Smooth muscle cell (in vitro differentiated cells): ENCODE measurements around the gene PDCD10. TPM values are rescaled to one million over a fixed set of nuclear protein-coding genes. Genes with fewer than 3 reads are reported as not detected.

Experiments used
- DNase-seq: peaks from one replicate; lab custom pipeline; 2025; ENCODE audit not compliant: unreplicated experiment; lab: John Stamatoyannopoulos, UW
- H2AFZ ChIP-seq: fragments of 200-600 bp; sonication (generic); 2 replicates; pipeline ENCODE4 v1.6.0; 2016; ENCODE audit warnings: antibody characterized with exemption, low read depth, mild to moderate bottlenecking
- H3F3A ChIP-seq: fragments of 200-600 bp; sonication (generic); 2 replicates; pipeline ENCODE4 v1.6.0; 2017; ENCODE audit warnings: antibody characterized with exemption, low read depth
- H3K27ac ChIP-seq: fragments of 200-600 bp; sonication (generic); 2 replicates; pipeline ENCODE4 v1.5.1; 2016; ENCODE audit warnings: low read depth, mild to moderate bottlenecking
- H3K27me3 ChIP-seq: fragments of 200-600 bp; sonication (generic); 2 replicates; pipeline ENCODE4 v1.6.1; 2016; ENCODE audit warnings: low read depth, mild to moderate bottlenecking
- H3K36me3 ChIP-seq: fragments of 200-600 bp; sonication (generic); 2 replicates; pipeline ENCODE4 v1.5.1; 2016; ENCODE audit warnings: low read depth
- H3K4me1 ChIP-seq: fragments of 200-600 bp; sonication (generic); 2 replicates; pipeline ENCODE4 v1.5.1; 2016; ENCODE audit warnings: low read depth
- H3K4me2 ChIP-seq: fragments of 200-600 bp; sonication (generic); 2 replicates; pipeline ENCODE4 v1.6.0; 2016; ENCODE audit warnings: mild to moderate bottlenecking
- H3K4me3 ChIP-seq: fragments of 200-600 bp; sonication (generic); 2 replicates; pipeline ENCODE4 v1.5.1; 2016; ENCODE audit warnings: mild to moderate bottlenecking
- H3K79me2 ChIP-seq: fragments of 200-600 bp; sonication (generic); 2 replicates; pipeline ENCODE4 v1.6.0; 2016; ENCODE audit warnings: low read depth, mild to moderate bottlenecking
- H3K9ac ChIP-seq: fragments of 200-600 bp; sonication (generic); 2 replicates; pipeline ENCODE4 v1.6.0; 2016; ENCODE audit warnings: low read depth
- H3K9me3 ChIP-seq: fragments of 200-600 bp; sonication (generic); replicated peaks from 2 replicates; pipeline ENCODE4 v1.5.1; 2016; ENCODE audit warnings: low read depth
- H4K20me1 ChIP-seq: fragments of 200-600 bp; sonication (generic); 2 replicates; pipeline ENCODE4 v1.6.0; 2016; ENCODE audit warnings: low read depth
- WGBS: methylation state at CpG from one replicate; pipeline ENCODE4 v1.1.7; 2016; ENCODE audit warnings: low lambda C conversion rate; 5-methylcytosine and 5-hydroxymethylcytosine counted together
- polyA plus RNA-seq: library from polyadenylated mRNA; unstranded; fragments of >200 nt; fragmentation: Nextera tagmentation; extraction: Ambion mirVana; gene quantifications from 2 replicates; pipeline ENCODE4 v1.2.1, GENCODE V29; 2016
- total RNA-seq: library from RNA; depleted of rRNA; stranded (reverse); fragments of >200 nt; gene quantifications from 2 replicates; pipeline ENCODE4 v1.2.3, GENCODE V29; 2014
- TF ChIP-seq, protein P1 (sequence below): fragments of 200-600 bp; sonication (generic); IDR thresholded peaks from 2 replicates; pipeline ENCODE4 v1.5.1; 2017; ENCODE audit warnings: borderline replicate concordance, mild to moderate bottlenecking, antibody characterized with exemption; ENCODE audit not compliant: insufficient read depth, poor library complexity, severe bottlenecking

Gene PDCD10
- total and polyA plus RNA-seq, 2 experiments from 2014 or later: 47.4 to 75.6 TPM

DNA sequence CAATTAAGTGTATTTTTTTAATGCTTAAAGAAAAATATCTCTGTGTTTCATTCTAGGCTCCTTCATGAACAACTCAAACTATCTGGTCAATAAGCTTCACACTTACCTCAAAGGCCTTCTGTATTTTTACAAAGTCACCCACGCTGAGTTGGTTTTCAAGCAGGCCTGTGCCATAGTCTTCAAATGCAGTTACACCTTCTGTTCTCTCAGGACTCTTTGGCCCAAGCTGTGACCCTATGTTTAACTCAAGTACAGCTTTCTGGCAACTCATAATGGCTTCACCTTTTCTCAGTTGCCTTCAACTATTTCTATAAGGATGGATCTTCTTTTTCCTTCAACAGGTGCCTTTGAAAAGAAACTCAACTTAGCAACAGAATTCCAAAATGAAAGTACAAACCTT lies 81.5 kb downstream of the PDCD10 start:
- Histone ChIP-seq H2AFZ (no peak overlapping the region), H3K27me3 (no peaks in the 10 kb centered on the region), H3F3A (no peaks in the 10 kb centered on the region), H3K4me3 (no peak overlapping the region), H4K20me1 (no peaks in the 10 kb centered on the region), H3K4me2 (no peak overlapping the region), H3K9me3 (no peaks in the 10 kb centered on the region), H3K27ac (no peak overlapping the region), H3K9ac (no peak overlapping the region), H3K79me2 (no peaks in the 10 kb centered on the region), H3K4me1 (peaks cover 7% of the 10 kb centered on the region), H3K36me3 (no peaks in the 10 kb centered on the region)
- TF ChIP-seq, protein P1, sequence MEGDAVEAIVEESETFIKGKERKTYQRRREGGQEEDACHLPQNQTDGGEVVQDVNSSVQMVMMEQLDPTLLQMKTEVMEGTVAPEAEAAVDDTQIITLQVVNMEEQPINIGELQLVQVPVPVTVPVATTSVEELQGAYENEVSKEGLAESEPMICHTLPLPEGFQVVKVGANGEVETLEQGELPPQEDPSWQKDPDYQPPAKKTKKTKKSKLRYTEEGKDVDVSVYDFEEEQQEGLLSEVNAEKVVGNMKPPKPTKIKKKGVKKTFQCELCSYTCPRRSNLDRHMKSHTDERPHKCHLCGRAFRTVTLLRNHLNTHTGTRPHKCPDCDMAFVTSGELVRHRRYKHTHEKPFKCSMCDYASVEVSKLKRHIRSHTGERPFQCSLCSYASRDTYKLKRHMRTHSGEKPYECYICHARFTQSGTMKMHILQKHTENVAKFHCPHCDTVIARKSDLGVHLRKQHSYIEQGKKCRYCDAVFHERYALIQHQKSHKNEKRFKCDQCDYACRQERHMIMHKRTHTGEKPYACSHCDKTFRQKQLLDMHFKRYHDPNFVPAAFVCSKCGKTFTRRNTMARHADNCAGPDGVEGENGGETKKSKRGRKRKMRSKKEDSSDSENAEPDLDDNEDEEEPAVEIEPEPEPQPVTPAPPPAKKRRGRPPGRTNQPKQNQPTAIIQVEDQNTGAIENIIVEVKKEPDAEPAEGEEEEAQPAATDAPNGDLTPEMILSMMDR: no peak
- 59% methylated on average over 1 of the region's 1 CpG for WGBS
- DNase-seq: no peak

DNA sequence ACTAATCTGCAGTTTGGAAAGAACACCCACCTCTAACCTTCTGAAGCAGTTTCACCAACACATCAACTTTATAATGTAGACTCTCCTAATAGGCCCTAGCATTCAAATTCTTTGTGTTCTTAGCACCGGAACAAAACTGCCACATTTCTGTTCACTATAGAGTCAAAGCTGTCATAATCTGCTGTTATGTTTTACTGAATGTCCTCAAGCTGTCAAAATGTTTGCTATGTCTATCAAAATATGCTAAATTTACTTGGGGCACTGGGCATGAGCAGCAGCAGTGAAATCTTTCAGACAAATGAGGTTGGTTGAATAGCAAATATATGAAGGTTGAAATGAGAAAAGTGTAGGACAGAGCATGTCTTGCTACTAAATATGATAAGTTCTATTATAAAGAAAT lies 82.9 kb downstream of the PDCD10 start:
- H3K79me2 ChIP-seq: no peaks in the 10 kb centered on the region
- DNase-seq: no peak
- no peaks in the 10 kb centered on the region for H3K36me3 ChIP-seq
- H3K27ac ChIP-seq: no peak overlapping the region
- no peak overlapping the region for H2AFZ ChIP-seq
- no peaks in the 10 kb centered on the region for H3F3A ChIP-seq
- no peak overlapping the region for H3K4me2 ChIP-seq
- no peak overlapping the region for H3K4me3 ChIP-seq
- no peak overlapping the region for H3K9ac ChIP-seq
- H3K9me3 ChIP-seq: no peaks in the 10 kb centered on the region
- WGBS: 91% methylated on average over 1 of the region's 1 CpG
- H3K4me1 ChIP-seq: no peaks in the 10 kb centered on the region
- H4K20me1 ChIP-seq: no peaks in the 10 kb centered on the region
- TF ChIP-seq, protein P1: no peak
- no peaks in the 10 kb centered on the region for H3K27me3 ChIP-seq

- TF ChIP-seq, protein P1: no peak
- WGBS: 91% methylated on average over 2 of the region's 2 CpGs
Measured at GRCh38 chr3:167650459-167650858, 84.2 kb downstream of the PDCD10 start.

DNA sequence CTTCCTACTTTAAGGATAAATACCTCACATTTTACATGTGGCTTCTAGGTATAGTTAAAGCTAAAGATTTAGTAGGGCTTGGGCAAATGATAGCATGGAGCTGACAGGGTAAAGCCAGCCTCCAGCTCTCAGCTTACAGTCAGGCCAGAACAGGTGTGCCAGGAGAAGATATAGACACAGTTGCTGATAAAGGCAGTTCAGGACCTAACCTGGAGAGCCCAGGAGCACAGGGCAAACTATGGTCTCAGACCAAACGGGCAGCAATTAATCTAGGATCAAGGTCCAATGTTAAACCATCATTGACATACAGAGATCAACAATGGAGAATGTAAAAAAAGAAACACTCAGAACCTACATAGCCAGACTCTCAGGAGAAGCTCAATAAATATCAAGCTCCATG lies 84.9 kb downstream of the PDCD10 start:
- Histone ChIP-seq H2AFZ (no peak overlapping the region), H3K36me3 (no peaks in the 10 kb centered on the region), H3K4me3 (no peak overlapping the region), H3K9ac (no peak overlapping the region), H3K9me3 (no peaks in the 10 kb centered on the region), H3K4me2 (no peak overlapping the region), H3F3A (no peaks in the 10 kb centered on the region), H3K4me1 (no peaks in the 10 kb centered on the region), H4K20me1 (no peaks in the 10 kb centered on the region), H3K27ac (no peak overlapping the region), H3K27me3 (no peaks in the 10 kb centered on the region), H3K79me2 (no peaks in the 10 kb centered on the region)
- TF ChIP-seq, protein P1: no peak
- DNase-seq: no peak
- 88% methylated on average over 1 of the region's 1 CpG for WGBS

More at GRCh38 chr3:167650459-167650858, 84.2 kb downstream of the PDCD10 start:
- no peaks in the 10 kb centered on the region for H3K4me1 ChIP-seq
- H4K20me1 ChIP-seq: no peaks in the 10 kb centered on the region
- no peaks in the 10 kb centered on the region for H3K36me3 ChIP-seq
- H3F3A ChIP-seq: no peaks in the 10 kb centered on the region
- H3K27ac ChIP-seq: no peak overlapping the region
- H3K9me3 ChIP-seq: no peaks in the 10 kb centered on the region
- DNase-seq: no peak
- no peaks in the 10 kb centered on the region for H3K79me2 ChIP-seq
- H3K4me2 ChIP-seq: no peak overlapping the region
- H2AFZ ChIP-seq: no peak overlapping the region
- no peak overlapping the region for H3K4me3 ChIP-seq
- no peaks in the 10 kb centered on the region for H3K27me3 ChIP-seq
- H3K9ac ChIP-seq: no peak overlapping the region
